ENCODE results near the gene IRS1. TPM values are rescaled to one million over a fixed set of nuclear protein-coding genes. Genes with fewer than 3 reads are reported as not detected.

IRS1 gene
- total and polyA plus RNA-seq, 2 of the 4 experiments (the other 2 are of a cell fraction), result 21.1 to 37.1 TPM

Other genes starting within 250 kb of the IRS1 start
- 11.9 and 14.0 TPM in 2 replicates for gene RHBDD1, start 36.2 kb upstream of the IRS1 start, total RNA-seq (2012; rRNA removed)
- 9.3 and 9.7 TPM in 2 replicates for gene RHBDD1, start 36.2 kb upstream of the IRS1 start, polyA plus RNA-seq (2012; rRNA removed)

Data from IMR-90 (cell line).